HCT116 (cell line): Measurements from ENCODE around the gene SYCP2. TPM values are rescaled to one million over a fixed set of nuclear protein-coding genes. Genes with fewer than 3 reads are reported as not detected.

Source experiments
- ATAC-seq: fragments of 200-7000 bp; cut with Tn5 transposase; 2 replicates; pipeline ENCODE4 v1.9.1; 2020; ENCODE audit warnings: mild to moderate bottlenecking, moderate library complexity
- BruUV-seq: library from RNA; stranded (reverse); fragments of 400-500 nt; replicated peaks from 2 replicates; lab custom pipeline; 2021; lab: Mats Ljungman, UMichigan
- CTCF ChIA-PET: fragments of 300-600 bp; sonication (Branson Sonifier 250); formaldehyde crosslinking; loops from one replicate; lab custom pipeline; 2021; ENCODE audit warnings: antibody characterized with exemption; lab: Charles Lee
- POLR2A ChIA-PET: fragments of 300-600, 350-600 bp; sonication (Branson Sonifier 250); formaldehyde crosslinking; loops from one replicate; lab custom pipeline; 2021; ENCODE audit warnings: antibody characterized with exemption; lab: Charles Lee
- RAD21 ChIA-PET, 2 experiments: fragments of 300-600 bp; sonication (Branson Sonifier 250); formaldehyde crosslinking; loops; one replicate each; lab custom pipeline; 2023; ENCODE audit warnings: low total read pairs in 2 of 2; ENCODE audit not compliant: uncharacterized antibody in 2 of 2, unreplicated experiment in 2 of 2, low non-redundant PET in 1 of 2; lab: Charles Lee
- DNase-seq: peaks from one replicate; pipeline ENCODE4 v3.0.0-alpha.2; 2010; ENCODE audit warnings: low read depth, low spot score
- H2AFZ ChIP-seq: fragments of 200-600 bp; shearing (Covaris generic), sonication (generic); 2 replicates; pipeline ENCODE4 v1.6.1; 2017; ENCODE audit warnings: low read depth, mixed run types, mixed read lengths, antibody characterized with exemption, low read length; ENCODE audit not compliant: poor library complexity, severe bottlenecking
- H3K27ac ChIP-seq: 2 replicates; pipeline ENCODE4 v1.5.1; 2012; ENCODE audit warnings: low read depth, low read length
- H3K27me3 ChIP-seq: fragments of 200-600 bp; sonication (generic); 2 replicates; pipeline ENCODE4 v1.6.1; 2016; ENCODE audit warnings: mixed run types, low read length, mixed read lengths; ENCODE audit not compliant: insufficient read depth
- H3K36me3 ChIP-seq, 2 experiments: fragments of 200-500 bp in 1 of 2; fragments of 200-600 bp in 1 of 2; sonication (Bioruptor generic) in 1 of 2; sonication (generic) in 1 of 2; 2 replicates each; pipeline versions ENCODE4 v1.5.1 to v1.6.1; 2014 to 2016; ENCODE audit warnings: low read length in 2 of 2, inconsistent platforms in 1 of 2, mixed read lengths in 1 of 2, mixed run types in 1 of 2; ENCODE audit not compliant: insufficient read depth in 2 of 2, control insufficient read depth in 1 of 2
- H3K4me1 ChIP-seq, 2 experiments: fragments of 200-600 bp in 1 of 2; sonication (generic) in 1 of 2; 2 replicates each; pipeline versions ENCODE4 v1.5.1 to v1.6.1; 2012 to 2017; ENCODE audit warnings: low read length in 2 of 2, inconsistent platforms in 1 of 2, mild to moderate bottlenecking in 1 of 2, mixed read lengths in 1 of 2, mixed run types in 1 of 2, moderate library complexity in 1 of 2; ENCODE audit not compliant: insufficient read depth in 2 of 2, control insufficient read depth in 1 of 2
- H3K4me2 ChIP-seq: fragments of 200-600 bp; sonication (generic); 2 replicates; pipeline ENCODE4 v1.6.1; 2017; ENCODE audit warnings: mixed run types, low read length, mixed read lengths
- H3K4me3 ChIP-seq, 2 experiments: fragments of 200-600 bp in 1 of 2; sonication (generic) in 1 of 2; replicated peaks in 1 of 2; 2 replicates each; pipeline ENCODE4 v1.5.1; 2011 to 2016; ENCODE audit warnings: low read length in 2 of 2, control low read depth in 1 of 2, low read depth in 1 of 2, mild to moderate bottlenecking in 1 of 2, mixed read lengths in 1 of 2, mixed run types in 1 of 2
- H3K79me2 ChIP-seq: fragments of 200-600 bp; sonication (generic); 2 replicates; pipeline ENCODE4 v1.6.1; 2017; ENCODE audit warnings: mild to moderate bottlenecking, mixed run types, low read length, moderate library complexity, mixed read lengths; ENCODE audit not compliant: insufficient read depth
- H3K9ac ChIP-seq: fragments of 200-600 bp; sonication (generic); 2 replicates; pipeline ENCODE4 v1.6.1; 2016; ENCODE audit warnings: low read length, mixed read lengths
- H3K9me2 ChIP-seq: fragments of 200-600 bp; sonication (generic), shearing (Covaris generic); 2 replicates; pipeline ENCODE4 v1.6.1; 2017; ENCODE audit warnings: mixed run types, mild to moderate bottlenecking, moderate library complexity; ENCODE audit not compliant: insufficient read depth
- H3K9me3 ChIP-seq, 2 experiments: fragments of 200-500 bp in 1 of 2; fragments of 200-600 bp in 1 of 2; sonication (Bioruptor generic) in 1 of 2; sonication (generic) in 1 of 2; 2 replicates each; pipeline ENCODE4 v1.6.1; 2014 to 2017; ENCODE audit warnings: low read length in 2 of 2, mixed read lengths in 2 of 2, inconsistent platforms in 1 of 2, low read depth in 1 of 2, mild to moderate bottlenecking in 1 of 2, mixed run types in 1 of 2, moderate library complexity in 1 of 2; ENCODE audit not compliant: control insufficient read depth in 1 of 2, insufficient read depth in 1 of 2
- H4K20me1 ChIP-seq: fragments of 200-600 bp; sonication (generic), shearing (Covaris generic); 2 replicates; pipeline ENCODE4 v1.6.1; 2017; ENCODE audit warnings: mixed run types, mild to moderate bottlenecking, moderate library complexity; ENCODE audit not compliant: insufficient read depth
- ATF3 ChIP-seq: IDR thresholded peaks from 2 replicates; pipeline ENCODE4 v1.6.1; 2012
- CBX3 ChIP-seq: IDR thresholded peaks from 2 replicates; pipeline ENCODE4 v1.6.1; 2012; ENCODE audit warnings: low read depth
- CTCF ChIP-seq, 3 experiments: fragments of 200-600 bp in 1 of 3; sonication (generic) in 1 of 3; IDR thresholded peaks in 2 of 3; conservative IDR thresholded peaks in 1 of 3; 2 replicates each; pipeline ENCODE4 v1.5.1; 2012 to 2017; ENCODE audit warnings: low read depth in 2 of 3, low read length in 2 of 3, antibody characterized with exemption in 1 of 3, borderline replicate concordance in 1 of 3, control low read depth in 1 of 3, mild to moderate bottlenecking in 1 of 3, mixed read lengths in 1 of 3, mixed run types in 1 of 3, moderate library complexity in 1 of 3; ENCODE audit not compliant: insufficient read depth in 1 of 3
- FOSL1 ChIP-seq: IDR thresholded peaks from 2 replicates; pipeline ENCODE4 v1.6.1; 2012; ENCODE audit warnings: low read depth
- JUND ChIP-seq: IDR thresholded peaks from 2 replicates; pipeline ENCODE4 v1.6.1; 2012
- POLR2A ChIP-seq: IDR thresholded peaks from 2 replicates; pipeline ENCODE4 v1.7.0; 2011; ENCODE audit warnings: borderline replicate concordance; ENCODE audit not compliant: insufficient read depth, insufficient read length; ENCODE audit errors: extremely low read depth
- POLR2AphosphoS5 ChIP-seq: IDR thresholded peaks from 2 replicates; pipeline ENCODE4 v1.6.1; 2011; ENCODE audit warnings: mild to moderate bottlenecking, low read depth, low read length, moderate library complexity
- RAD21 ChIP-seq: IDR thresholded peaks from 2 replicates; pipeline ENCODE4 v1.6.1; 2012; ENCODE audit warnings: low read depth, mild to moderate bottlenecking
- REST ChIP-seq: IDR thresholded peaks from 2 replicates; pipeline ENCODE4 v1.6.1; 2012; ENCODE audit warnings: low read depth
- SIN3A ChIP-seq: IDR thresholded peaks from 2 replicates; pipeline ENCODE4 v1.6.1; 2012; ENCODE audit warnings: low read depth
- SP1 ChIP-seq: IDR thresholded peaks from 2 replicates; pipeline ENCODE4 v1.6.1; 2012; ENCODE audit warnings: low read depth
- TCF7L2 ChIP-seq: IDR thresholded peaks from 2 replicates; pipeline ENCODE4 v1.7.0; 2011; ENCODE audit warnings: borderline replicate concordance, inconsistent platforms; ENCODE audit not compliant: insufficient read depth, insufficient read length; ENCODE audit errors: extremely low read depth
- YY1 ChIP-seq: IDR thresholded peaks from 2 replicates; pipeline ENCODE4 v1.6.1; 2011; ENCODE audit warnings: low read length, low read depth, moderate library complexity, mild to moderate bottlenecking; ENCODE audit not compliant: insufficient replicate concordance; ENCODE audit errors: extremely low read depth
- ZFX ChIP-seq: fragments of 450-650 bp; IDR thresholded peaks from 2 replicates; pipeline ENCODE4 v1.6.1; 2017
- ZNF274 ChIP-seq: fragments of 200-500 bp; sonication (Bioruptor generic); IDR thresholded peaks from 2 replicates; pipeline ENCODE4 v1.6.1; 2014; ENCODE audit warnings: mild to moderate bottlenecking, low read depth, low read length, inconsistent platforms
- intact Hi-C: fragments of 100-400 bp; cut with micrococcal nuclease; formaldehyde crosslinking; loops from 2 replicates; pipeline ENCODE4 v1.10.0; 2022
- total RNA-seq: library from RNA; stranded (reverse); gene quantifications from one replicate; pipeline ENCODE4 v1.2.1, GENCODE V29; 2021; ENCODE audit not compliant: unreplicated experiment
- TF ChIP-seq, protein P1 (sequence below): IDR thresholded peaks from 2 replicates; pipeline ENCODE4 v1.6.1; 2012
- TF ChIP-seq, protein P2 (sequence below): IDR thresholded peaks from 2 replicates; pipeline ENCODE4 v1.6.1; 2011; ENCODE audit warnings: mild to moderate bottlenecking, low read length, moderate library complexity; ENCODE audit not compliant: insufficient replicate concordance; ENCODE audit errors: extremely low read depth

The SYCP2 gene
- total RNA-seq, 1 experiment from 2014 or later = 0.59 TPM

DNA sequence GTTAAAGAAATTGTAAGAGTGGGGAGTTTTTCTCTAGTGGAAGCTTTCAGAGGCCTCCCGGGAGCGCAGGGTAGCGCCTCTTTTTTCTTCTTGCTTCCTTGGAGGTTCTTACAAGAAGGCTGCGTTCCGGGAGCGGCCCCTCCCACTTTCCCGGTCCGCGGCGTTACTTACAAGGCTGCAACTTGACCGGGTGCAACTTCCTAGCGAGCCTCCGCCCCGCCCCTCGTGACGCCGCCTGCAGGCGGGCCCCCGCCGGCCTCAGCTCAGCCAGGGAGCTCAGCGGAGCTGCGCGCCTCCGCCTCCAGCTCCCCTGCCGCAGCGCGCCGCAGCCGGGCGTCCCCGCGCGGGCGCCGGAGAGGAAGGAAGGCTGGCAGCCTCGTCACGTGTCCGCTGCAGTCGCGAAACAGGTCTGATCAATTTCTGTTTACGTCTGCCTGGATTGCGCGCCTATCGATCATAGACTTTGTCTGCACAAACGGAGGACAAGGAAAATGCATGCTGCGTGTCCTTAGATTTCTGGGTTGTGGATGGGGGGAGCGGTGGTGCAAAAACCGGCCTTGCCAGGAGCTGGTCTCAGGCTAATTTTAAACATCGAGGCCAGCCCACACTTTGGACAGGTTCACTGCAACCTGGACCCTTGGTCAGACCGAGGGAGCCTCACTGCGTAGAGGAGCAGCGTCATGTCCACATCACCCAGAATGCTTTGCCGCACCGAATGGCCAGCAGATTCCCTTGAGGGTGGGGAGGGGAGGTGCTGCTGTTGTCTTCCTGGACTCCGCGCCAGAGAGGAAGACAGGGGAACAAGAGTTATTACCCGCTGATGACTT is 6.9 kb upstream of the SYCP2 start, which contains the start of the genes FAM217B and PPP1R3D:
TSS of gene FAM217B (plus strand) at position 261 of the 827 bp plus-strand sequence. CDS start 3,555 bp downstream, outside the sequence.
TSS of gene PPP1R3D (minus strand) at position 177 of the 827 bp plus-strand sequence. CDS start 374 bp downstream, outside the sequence.
- Histone ChIP-seq H3K4me3 (peak within 1 kb of the TSS; percentile 77 to 82), H4K20me1 (no peaks in the 10 kb centered on the region), H3K36me3 (peaks cover 6 to 14% of the 10 kb centered on the region in 2 experiments), H3K9me2 (no peaks in the 10 kb centered on the region), H3K27ac (peak within 1 kb of the TSS; percentile 97), H3K27me3 (no peaks in the 10 kb centered on the region), H3K79me2 (no peaks in the 10 kb centered on the region), H3K9me3 (no peaks in the 10 kb centered on the region), H3K4me1 (peaks cover 0 to 9% of the 10 kb centered on the region in 2 experiments; a peak in 2 of 4 replicates), H2AFZ (peak within 1 kb of the TSS; percentile 77), H3K9ac (peak within 1 kb of the TSS; percentile 82), H3K4me2 (peak within 1 kb of the TSS; percentile 91)
- ATAC-seq (peak; percentile 95), DNase-seq (peak; percentile 81)
- ChIA-PET CTCF (interaction anchor here (0.7 to 2.3 kb wide), 6 partner anchors 12 to 110 kb away, joined by 3 to 9 read pairs (median 5); partner anchors contain the start of gene CDH26), RAD21 (no interaction called here), POLR2A (interaction anchor here (1.0 to 1.2 kb wide), 4 partner anchors 8 to 76 kb away, joined by 3 to 9 read pairs (median 4); no protein-coding TSS in a partner anchor)
- intact Hi-C loops = no loop called here
- BruUV-seq = no TSS peak
- TF ChIP-seq JUND (no peak), CTCF (IDR thresholded peaks at IDR 0.05 in 2 of 3, conservative IDR thresholded peaks at IDR 0.05 in 1 of 3; ENCODE audit: borderline replicate concordance in 1 of 3, insufficient read depth in 1 of 3, low read depth in 2 of 3, low read length in 2 of 3) (no peak), TCF7L2 (peak; percentile 46), ZFX (peak; percentile 21; the same call in 1 of the 2 replicates), CBX3 (peak; percentile 2; the same call in 1 of the 2 replicates), RAD21 (no peak), FOSL1 (no peak), YY1 (peak; percentile 58), ZNF274 (no peak), ATF3 (no peak), REST (no peak), POLR2A (peak; percentile 47), SP1 (no peak; the same call in 1 of the 2 replicates), SIN3A (peak; percentile 88), POLR2AphosphoS5 (peak; percentile 53)
- TF ChIP-seq, protein P1, sequence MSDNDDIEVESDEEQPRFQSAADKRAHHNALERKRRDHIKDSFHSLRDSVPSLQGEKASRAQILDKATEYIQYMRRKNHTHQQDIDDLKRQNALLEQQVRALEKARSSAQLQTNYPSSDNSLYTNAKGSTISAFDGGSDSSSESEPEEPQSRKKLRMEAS = peak; percentile 77
- TF ChIP-seq, protein P2, sequence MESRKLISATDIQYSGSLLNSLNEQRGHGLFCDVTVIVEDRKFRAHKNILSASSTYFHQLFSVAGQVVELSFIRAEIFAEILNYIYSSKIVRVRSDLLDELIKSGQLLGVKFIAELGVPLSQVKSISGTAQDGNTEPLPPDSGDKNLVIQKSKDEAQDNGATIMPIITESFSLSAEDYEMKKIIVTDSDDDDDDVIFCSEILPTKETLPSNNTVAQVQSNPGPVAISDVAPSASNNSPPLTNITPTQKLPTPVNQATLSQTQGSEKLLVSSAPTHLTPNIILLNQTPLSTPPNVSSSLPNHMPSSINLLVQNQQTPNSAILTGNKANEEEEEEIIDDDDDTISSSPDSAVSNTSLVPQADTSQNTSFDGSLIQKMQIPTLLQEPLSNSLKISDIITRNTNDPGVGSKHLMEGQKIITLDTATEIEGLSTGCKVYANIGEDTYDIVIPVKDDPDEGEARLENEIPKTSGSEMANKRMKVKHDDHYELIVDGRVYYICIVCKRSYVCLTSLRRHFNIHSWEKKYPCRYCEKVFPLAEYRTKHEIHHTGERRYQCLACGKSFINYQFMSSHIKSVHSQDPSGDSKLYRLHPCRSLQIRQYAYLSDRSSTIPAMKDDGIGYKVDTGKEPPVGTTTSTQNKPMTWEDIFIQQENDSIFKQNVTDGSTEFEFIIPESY = peak; percentile 17
